Measurements from ENCODE around the gene PLPP6. TPM values are rescaled to one million over a fixed set of nuclear protein-coding genes. Genes with fewer than 3 reads are reported as not detected.
"Not testable (repeated sequence)": the region's sequence is repeated elsewhere in the genome, so short reads cannot be mapped to it uniquely, and the experiment has no call there.

The PLPP6 gene
- polyA plus RNA-seq (ENCODE audit: insufficient read length), result 3.2 TPM

- no peak for DNase-seq (ENCODE audit: low read depth)
These were observed at the start of gene PLPP6 for GRCh38 chr9:4662108-4662988. TSS of gene PLPP6 (plus strand) at chr9:4662294. CDS start at chr9:4662376, 82 bp downstream.

GRCh38 chr9:4614627-4615026 is 47.5 kb upstream of the PLPP6 start:
- no peak for DNase-seq (ENCODE audit: low read depth)

- DNase-seq (ENCODE audit: low read depth), result peak; percentile 19
These were observed 46.8 kb upstream of the PLPP6 start for GRCh38 chr9:4615251-4615650.

GRCh38 chr9:4615778-4616177 is 46.3 kb upstream of the PLPP6 start:
- no peak for DNase-seq (ENCODE audit: low read depth)

GRCh38 chr9:4617752-4618151 is 44.3 kb upstream of the PLPP6 start:
- DNase-seq (ENCODE audit: low read depth), result no peak

GRCh38 chr9:4618700-4619099 is 43.4 kb upstream of the PLPP6 start:
- DNase-seq (ENCODE audit: low read depth), result no peak

- DNase-seq (ENCODE audit: low read depth), result no peak
These were observed 41.9 kb upstream of the PLPP6 start for GRCh38 chr9:4620057-4620765.

GRCh38 chr9:4620881-4621555 is 41.1 kb upstream of the PLPP6 start:
- no peak for DNase-seq (ENCODE audit: low read depth)

- DNase-seq (ENCODE audit: low read depth), result no peak
These were observed 40.1 kb upstream of the PLPP6 start for GRCh38 chr9:4622016-4622415.

- no peak for DNase-seq (ENCODE audit: low read depth)
These were observed 31.3 kb upstream of the PLPP6 start for GRCh38 chr9:4630836-4631235.

GRCh38 chr9:4638968-4639367 is 23.1 kb upstream of the PLPP6 start:
- no peak for DNase-seq (ENCODE audit: low read depth)

GRCh38 chr9:4639420-4639819 is 22.7 kb upstream of the PLPP6 start:
- DNase-seq (ENCODE audit: low read depth), result no peak

GRCh38 chr9:4640027-4640426 is 22.1 kb upstream of the PLPP6 start:
- no peak for DNase-seq (ENCODE audit: low read depth)

- no peak for DNase-seq (ENCODE audit: low read depth)
These were observed 19.7 kb upstream of the PLPP6 start for GRCh38 chr9:4642351-4642750.

GRCh38 chr9:4654084-4654483 is 8.0 kb upstream of the PLPP6 start:
- DNase-seq (ENCODE audit: low read depth), result no peak

GRCh38 chr9:4654538-4654937 is 7.6 kb upstream of the PLPP6 start:
- no peak for DNase-seq (ENCODE audit: low read depth)

GRCh38 chr9:4656196-4656595 is 5.9 kb upstream of the PLPP6 start:
- not testable (repeated sequence) for DNase-seq (ENCODE audit: low read depth)

- DNase-seq (ENCODE audit: low read depth), result no peak
These were observed 5.5 kb upstream of the PLPP6 start for GRCh38 chr9:4656621-4657020.

GRCh38 chr9:4657426-4658159 is 4.5 kb upstream of the PLPP6 start:
- no peak for DNase-seq (ENCODE audit: low read depth)

GRCh38 chr9:4660665-4661064 is 1.4 kb upstream of the PLPP6 start:
- DNase-seq (ENCODE audit: low read depth), result not testable (repeated sequence)

- no peak for DNase-seq (ENCODE audit: low read depth)
These were observed 929 bp upstream of the PLPP6 start for GRCh38 chr9:4661165-4661564.

GRCh38 chr9:4661611-4662010 is 483 bp upstream of the PLPP6 start:
- no peak for DNase-seq (ENCODE audit: low read depth)
